Measurements from ENCODE around the gene PARD3.

Gene PARD3

DNA sequence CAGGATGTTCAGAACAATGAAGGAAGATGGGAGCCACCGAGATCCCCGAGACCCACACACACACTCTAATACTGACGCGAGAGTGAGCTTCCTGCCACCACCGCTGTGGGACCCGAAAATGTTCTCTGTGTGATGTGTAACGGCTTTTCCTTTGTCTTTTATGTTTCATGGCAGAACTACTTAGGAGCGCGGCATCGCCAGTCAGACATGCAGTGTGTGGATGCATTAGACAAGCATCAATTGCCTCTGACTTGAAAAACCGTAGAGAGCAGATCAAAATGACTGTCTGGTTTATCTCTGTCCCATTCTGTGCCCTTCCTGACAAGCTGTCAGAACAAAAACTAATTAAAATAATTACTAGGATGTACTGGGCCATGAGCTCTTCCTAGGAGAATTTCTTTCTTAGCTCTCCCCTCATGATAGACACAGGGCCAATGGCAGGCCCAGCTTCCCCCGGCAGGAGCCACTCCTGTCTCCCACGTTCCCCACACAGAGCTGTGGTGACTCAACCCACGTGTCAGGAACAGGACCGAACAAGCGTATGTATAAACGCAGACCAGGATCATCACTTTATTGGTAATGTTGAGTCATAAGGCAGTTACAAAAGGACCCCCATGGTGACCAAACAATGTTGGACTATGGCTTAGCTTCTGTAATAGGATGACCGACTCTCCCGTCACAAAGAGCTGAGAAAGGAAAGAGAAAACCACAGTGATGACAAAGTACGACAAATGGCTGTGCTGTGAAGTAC lies 705.0 kb downstream of the PARD3 start:
- DNase-seq = no peak

DNA sequence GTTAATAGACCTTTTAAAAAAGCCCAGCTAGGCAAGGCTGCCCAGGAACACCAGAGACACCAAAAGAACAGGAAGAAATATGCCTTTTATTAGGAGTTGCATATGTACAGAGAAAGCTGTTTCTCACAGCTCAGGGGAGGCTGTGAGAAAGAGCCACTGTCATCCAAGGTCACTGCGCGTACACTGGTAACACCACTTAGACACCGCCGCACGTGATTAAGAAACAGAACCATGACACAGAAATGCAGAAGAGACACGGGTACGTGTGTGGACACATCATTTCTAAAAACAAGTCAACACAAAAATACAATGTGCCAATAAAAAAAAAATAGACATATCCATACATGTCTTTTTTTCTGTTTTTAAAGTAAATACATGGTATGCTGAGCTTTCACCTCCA lies 705.6 kb downstream of the PARD3 start:
- DNase-seq = no peak

DNA sequence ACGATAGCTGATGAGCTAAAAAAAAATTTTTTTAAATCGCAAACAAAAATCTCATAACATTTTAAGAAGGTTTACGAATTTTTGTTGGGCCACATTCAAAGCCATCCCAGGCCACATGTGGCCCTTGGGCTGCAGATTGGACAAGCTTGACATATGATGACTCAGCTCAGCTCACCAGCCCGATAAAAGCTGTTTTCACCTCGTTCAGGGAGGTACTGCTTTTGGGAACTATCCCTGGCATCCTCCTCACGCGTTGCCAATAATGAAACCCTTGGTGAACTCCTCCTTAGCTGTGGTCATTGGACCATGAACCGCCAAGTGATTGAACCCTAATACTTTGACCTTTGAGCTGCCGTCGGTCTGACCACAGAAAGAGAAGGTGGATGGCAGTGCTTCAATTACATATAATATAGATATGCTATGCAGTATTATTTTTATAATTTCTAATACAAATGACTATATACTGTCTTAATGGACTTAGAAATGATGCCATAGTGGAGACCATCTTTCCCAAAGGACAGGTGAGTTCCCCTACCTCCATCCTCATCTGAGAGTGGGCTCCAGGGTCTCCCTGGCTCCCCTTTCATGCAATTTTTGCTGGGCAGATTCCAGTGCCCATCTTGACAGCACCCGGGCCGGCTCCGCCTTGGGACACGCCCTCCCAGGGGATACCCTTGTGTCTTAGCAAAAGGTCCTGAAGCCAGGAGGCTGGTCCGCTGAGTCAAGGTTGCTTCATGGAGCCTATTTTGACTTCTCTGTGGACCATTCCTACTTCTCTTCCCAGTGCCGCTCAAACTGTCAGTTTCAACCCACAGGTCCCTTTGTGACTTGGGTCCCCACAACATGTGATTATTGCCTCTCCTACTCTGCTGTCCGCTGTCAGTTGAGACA lies 707.2 kb downstream of the PARD3 start:
- no peak for DNase-seq

DNA sequence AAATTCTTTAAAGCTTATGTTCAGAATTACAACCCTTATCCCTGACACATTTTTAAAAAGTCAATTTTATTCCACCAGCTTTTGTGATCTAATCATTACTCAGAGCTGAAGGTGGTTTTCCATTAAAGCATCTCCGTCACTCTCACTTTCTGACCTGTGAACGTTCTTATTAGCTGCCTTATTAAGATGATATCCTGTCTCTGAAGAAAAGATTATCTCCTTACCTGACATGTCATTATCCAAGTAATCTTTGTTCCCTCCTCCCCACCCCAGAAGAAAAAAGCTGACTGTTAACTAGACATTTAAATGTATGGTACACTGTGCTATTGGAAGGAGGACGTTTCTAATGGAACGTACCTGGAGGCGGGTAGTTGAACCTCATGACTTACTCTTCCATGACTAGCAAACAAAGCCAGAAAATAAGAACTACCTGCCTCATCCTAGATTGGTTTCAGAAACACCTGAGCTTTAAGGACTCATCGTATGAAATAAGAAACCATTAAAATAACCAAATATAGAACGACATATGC lies 708.7 kb downstream of the PARD3 start:
- no peak for DNase-seq

DNA sequence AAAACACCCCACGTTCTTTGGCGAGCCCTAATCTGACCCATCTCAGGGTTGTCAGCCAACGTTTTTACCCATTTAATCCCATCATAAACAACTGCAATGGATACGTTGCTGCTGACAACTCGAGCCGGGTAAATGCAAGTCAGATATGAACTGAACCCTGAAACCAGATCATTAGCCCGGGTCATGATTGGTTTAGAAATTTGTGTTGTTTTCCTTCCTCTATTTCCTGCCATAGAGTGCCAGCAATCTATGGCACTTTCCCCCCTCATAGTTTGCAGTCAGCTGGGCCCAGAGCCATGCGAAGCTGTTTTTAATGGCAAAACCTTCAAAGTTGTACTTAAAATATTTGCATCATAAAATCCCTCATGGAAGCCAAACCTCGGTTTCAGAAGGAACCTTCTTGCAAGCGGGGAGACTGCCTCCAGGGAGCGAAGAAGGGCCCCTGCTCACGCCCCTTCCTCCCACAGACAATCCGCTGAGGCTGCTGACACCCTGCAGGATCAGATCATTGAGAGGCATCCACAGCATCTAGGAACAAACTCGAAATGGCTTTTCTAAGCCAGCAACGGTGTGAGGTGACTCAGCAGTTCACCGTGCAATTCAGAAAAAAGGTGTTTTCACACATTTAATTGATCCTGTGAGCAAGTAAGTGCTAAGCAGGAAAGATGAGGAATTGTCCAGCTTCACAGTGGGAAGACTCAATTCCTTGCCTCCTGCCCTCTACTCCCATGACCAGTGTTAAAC lies 710.1 kb downstream of the PARD3 start:
- DNase-seq = no peak

DNA sequence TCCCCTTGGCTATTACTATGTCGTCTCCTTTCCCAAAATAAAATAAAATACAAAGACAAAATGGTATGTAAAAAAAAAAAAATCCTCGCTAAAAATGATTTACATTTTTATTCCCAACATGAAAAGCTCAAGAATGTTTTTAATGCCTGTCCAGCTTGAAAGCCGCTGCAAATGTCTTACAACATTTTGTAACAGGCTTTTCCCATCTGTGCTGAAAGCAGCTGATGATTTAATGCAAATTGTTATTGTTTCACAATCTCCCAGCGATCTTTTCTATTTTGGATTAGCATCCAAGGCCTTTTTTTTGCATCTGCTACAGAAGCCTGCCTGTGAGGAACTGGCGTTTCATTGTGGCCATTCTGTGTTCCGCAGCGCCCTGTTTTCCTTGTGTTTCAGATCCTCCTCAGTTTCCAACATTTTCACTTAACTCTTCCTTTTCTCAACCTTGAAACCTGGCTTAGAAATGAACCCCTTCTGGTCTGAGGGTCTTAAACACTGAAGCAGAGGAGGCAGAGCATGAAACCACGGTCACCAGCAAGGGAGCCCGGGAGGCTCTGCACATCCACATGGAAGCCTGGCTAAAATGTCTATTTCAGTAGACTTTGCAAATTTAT lies 712.1 kb downstream of the PARD3 start:
- no peak for DNase-seq

DNA sequence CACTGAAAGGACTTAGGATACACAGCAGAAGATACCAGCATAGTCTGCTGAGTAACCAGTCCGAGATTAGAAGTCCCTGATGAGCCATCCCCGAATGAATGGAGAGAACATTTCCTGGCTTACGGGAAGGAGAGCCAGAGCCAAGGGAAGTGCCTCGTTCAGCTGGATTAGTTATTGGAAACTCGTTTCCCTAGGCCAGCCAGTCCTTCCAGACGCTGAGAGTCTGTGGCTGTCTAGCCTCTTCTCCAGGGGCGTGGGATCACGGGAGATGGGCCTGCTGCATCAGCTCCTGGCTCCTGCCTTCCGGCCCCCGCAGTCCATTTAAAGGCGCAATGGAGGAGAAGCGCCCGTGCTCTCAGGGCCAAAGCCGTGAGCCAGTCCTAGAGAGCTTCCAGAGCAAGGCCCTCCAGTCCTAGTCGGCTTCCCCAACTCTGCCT lies 712.8 kb downstream of the PARD3 start:
- no peak for DNase-seq

DNA sequence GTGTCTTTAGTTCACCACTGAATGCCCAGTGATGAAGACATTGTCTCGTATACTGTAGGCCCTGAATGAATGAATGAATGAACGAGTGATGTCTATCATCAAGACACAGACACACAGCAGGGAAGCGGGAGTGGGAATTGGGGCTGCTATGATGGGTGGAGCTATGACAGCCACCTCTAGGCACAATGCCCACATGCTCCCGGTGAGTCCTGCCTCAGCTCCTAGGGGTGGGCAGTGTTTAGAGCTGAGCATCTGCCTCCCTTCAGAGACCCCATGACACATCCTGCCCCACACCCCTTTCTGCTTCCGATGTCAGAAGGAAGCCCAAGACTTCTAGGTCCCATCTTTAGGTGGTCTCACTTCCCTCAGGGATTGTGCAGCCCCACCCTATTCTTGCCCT lies 714.1 kb downstream of the PARD3 start:
- DNase-seq = no peak

DNA sequence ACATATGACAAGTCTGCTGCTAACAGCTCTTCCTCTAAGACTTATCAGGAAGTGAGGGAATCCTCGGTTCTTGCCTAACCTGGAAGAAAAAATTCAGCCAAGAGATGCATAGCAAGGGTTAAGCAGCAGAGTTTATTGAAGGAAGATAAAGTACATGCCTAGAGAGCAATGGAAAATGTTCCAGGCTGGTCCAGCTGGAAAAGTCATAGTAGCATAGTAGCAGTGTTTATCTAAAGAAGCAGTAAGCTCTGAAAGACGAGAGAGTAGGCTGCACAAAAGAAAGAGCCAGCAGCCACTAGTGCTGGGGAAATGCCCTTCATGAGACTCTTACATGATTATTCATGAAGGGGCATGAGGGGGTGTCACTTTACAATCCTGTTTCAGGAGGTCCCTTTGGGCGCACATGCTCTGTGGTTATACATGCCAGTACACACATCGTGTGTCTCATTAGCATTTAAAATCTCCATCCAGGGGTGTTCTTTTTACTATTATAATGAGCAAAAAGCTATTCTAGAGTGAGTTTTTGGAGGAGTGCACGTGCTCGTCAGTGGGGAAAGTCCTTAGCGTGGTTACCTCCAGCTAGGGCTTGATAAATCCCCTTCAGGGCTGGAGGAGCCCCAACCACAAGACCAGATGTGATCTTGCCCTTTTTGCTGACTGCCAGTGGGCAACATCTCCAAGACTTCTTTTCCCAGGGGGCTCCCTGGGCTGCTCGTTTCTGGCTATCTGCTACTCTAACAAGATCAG lies 716.1 kb downstream of the PARD3 start:
- DNase-seq = no peak

DNA sequence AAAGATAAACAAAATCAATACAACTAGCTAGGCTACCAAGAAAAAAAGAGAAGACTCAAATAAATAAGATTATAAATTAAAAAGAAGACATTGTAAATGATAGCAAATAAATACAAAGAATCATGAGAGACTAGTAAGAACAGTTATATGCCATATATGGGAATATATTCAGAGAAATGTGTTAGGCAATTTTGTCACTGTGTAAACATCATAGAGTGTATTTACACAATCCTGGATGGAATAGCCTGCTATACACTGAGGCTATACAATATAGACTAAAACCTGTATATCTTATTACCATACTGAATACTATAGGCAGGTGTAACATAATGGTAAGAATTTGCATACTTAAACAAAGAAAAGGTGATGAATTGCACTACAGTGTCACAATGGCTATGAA lies 717.4 kb downstream of the PARD3 start:
- no peak for DNase-seq

DNA sequence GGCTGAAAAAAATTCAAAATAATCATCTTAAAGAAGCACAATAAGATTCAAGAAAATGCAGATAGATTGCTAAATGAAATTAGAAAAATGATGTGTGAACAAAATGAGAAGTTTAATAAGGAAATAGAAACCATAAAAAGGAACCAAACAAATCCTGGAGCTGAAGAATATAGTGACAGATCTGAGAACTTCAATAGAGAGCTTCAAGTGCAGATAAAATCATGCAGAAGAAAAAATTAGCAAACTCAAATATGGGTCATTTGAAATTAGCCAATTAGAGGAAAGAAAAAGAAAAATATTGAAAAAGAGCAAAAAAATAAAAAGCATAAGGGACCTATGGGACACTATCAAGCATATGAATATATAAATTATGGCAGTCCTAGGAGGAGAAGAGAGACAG lies 720.1 kb downstream of the PARD3 start:
- DNase-seq = no peak

DNA sequence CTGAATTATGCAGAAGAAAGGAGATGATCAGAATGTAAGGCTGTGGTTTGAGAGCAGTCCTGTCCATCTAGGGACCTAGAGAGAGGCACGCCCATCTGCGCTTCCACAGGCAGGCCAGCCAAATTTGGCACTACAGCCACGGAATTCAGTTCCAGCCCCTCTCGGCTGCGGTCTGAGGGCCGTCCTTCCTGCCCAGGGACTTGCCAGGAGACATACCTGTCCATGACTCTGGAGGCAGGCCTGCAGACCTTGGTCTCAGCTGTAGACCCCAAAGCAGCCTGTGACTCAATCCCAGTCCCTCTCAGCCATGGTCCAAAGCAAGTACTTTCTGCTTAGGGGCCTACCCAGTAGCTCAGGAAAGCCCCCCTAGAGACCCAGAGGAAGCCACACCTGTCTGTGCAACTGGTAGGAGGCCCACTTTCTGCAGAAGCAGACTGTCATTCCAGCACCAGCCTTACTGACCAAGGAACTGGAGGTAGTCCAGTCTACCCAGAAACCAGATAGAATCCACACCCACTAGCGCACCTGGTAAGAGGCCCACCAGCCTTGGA lies 720.9 kb downstream of the PARD3 start:
- no peak for DNase-seq

DNA sequence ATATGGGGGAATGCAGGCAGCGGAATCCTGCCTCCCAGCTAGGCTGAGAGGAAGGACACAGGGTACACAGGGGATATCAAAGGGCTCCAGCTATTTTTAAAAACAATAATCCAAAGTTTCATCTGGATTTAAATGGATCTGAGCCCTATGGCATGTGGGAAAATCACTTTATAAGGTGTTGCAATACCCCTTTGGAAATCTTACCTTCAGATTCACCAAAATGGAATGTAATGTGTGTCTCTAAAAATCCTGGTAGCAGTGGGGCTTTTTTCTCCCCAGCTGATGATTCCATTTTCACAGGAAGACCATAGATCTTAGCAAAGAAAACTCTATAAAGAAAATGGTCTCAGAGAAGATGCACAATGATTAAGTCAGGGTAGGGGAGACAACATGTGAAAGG lies 722.2 kb downstream of the PARD3 start:
- DNase-seq = no peak

DNA sequence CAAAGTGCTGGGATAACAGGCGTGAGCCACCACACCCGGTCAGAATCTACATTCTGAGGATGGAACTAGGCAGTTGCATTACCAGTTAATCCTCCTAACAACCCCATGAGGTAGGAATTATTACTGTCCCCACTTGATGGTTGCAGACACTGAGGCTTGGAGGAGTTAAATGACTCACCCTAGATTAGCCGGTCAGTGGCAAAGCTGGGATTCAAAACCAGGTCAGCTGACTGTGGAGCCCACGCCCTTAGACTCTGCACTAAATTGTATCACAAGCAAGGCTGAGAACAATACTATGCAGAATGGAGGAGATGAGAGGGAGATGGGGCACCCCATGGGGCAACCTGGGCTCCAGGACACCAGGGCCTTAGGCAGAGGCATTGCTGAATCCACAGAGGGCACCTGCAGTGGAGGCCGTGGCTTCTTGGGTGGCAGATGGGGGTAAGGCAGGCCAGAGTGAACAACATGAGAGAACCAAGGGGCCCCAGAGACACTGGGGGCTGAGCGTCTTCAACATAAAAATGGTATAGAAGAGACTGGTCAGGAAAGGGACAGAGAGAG lies 723.4 kb downstream of the PARD3 start:
- no peak for DNase-seq

DNA sequence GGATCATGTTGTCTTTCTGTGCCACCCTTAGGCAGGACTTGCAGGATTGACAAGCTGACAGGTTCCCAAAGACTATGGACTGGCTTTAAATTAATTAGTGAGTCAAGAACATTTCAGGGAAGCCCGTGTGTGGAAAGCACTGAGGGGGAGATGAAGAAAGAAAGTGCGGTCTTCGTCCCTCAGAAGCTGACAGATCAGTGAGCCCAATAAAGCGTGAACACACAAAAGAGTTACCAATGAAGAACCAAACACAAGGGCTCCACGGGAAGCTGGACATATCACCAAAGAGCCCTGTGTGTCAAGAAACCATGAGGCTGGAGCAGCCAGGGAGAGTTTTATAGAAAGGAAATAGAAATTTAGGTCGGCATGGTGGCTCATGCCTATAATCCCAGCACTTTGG lies 725.8 kb downstream of the PARD3 start:
- DNase-seq = no peak

DNA sequence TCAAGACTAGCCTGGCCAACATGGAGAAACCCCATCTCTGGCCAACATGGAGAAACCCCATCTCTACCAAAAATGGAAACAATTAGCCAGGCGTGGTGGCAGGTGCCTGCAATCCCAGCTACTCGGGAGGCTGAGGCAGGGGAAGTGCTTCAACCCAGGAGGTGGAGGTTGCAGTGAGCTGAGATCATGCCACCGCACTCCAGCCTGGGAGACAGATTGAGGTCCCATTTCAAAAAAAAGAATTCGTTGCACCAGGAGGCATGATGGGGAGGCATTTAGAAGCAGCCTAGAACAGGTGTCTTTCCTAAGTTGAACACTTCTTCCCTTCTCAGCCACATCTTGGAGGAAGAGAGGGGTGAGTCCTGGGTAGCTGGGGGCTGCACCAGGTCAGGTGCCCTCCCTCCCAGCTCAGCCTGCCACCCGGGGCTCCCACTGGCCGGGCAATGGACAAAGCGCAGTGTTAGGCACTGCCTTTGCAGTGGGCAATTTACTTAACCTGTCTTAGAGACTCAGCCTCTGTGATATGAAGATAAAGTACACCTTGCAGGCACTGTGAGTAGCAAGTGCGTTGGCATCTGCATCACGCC lies 726.8 kb downstream of the PARD3 start:
- no peak for DNase-seq

DNA sequence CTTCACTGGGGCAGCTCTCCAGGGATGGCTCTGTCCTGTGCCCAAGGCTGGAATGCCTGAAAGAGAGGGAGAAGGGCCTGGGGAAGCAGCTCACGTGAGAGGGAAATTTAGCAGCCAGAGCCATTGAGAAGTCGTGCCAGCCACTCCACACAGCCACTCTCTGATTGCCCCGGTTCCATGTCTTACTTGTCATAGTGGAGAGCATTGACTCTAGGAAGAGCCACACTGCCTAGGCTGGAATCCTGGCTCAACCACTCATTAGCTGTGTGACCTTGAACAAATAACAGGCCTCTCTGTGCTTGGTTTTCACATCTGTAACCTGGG lies 728.0 kb downstream of the PARD3 start:
- no peak for DNase-seq

DNA sequence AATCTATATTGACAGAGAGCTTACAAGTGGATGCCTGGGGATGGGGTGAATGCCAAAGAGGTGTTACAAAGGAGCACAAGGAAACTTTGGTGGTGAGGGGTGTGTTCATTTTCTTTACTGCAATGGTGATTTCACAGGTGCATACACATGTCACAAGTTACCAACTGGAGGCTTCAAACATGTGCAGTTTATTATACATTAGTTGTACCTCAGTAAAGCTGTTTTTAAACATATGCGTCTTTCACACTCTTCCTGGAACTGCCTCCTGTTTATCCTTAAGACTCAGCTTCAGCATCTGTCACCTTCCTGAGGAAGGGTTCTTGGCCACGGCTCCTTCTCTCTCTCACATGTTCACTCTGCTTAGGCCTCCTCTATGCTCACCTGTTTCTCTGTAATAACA lies 731.5 kb downstream of the PARD3 start:
- DNase-seq = no peak

DNA sequence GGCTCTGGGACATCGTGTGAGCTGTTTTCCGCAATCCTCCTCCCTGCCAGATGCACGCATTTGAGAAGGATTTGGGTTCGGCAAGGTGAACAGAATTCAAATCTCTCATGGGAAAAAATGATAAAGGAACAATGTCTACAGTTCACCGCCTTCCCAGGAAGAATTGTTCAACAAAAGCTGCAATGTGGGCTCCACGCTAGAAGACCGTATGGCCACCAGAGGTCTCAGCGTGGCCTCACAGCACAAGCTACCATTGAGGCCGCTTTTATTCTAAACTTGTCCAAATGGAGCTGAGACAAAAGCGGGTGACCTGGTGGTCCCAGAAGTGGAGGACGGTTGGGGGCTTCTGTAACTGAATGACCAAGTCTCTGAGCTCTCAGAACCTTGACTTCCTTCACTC lies 733.1 kb downstream of the PARD3 start:
- no peak for DNase-seq

DNA sequence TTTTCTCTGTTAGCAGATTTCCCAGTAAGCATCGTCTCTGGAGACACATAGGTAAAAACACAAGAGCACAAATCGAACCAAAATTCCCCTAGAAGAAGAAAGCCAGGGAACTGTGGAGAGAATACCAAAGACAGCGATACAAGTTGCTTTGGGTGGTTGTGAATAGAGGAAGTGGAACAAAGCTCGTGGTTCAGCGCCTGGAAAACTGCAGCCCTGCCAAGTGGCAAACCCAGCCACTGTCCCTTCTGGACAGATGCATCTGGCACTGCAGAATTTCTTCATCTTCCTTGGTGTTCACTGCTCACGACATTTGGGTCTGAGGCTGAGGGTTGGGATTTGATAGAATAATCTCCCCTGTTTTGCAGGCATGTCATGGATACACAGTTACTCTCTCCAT lies 733.8 kb downstream of the PARD3 start:
- no peak for DNase-seq

Data from effector CD4-positive, alpha-beta T cell (primary cell).